Measurements from ENCODE around the gene NRG3. TPM values are rescaled to one million over a fixed set of nuclear protein-coding genes. Genes with fewer than 3 reads are reported as not detected.
A peak's percentile ranks its signal among the peaks of the same experiment; 100 is the strongest.

Gene NRG3
- total and polyA plus RNA-seq, 2 donors (not counting 1 experiment from before 2014, with no cell fraction given): not detected

DNA sequence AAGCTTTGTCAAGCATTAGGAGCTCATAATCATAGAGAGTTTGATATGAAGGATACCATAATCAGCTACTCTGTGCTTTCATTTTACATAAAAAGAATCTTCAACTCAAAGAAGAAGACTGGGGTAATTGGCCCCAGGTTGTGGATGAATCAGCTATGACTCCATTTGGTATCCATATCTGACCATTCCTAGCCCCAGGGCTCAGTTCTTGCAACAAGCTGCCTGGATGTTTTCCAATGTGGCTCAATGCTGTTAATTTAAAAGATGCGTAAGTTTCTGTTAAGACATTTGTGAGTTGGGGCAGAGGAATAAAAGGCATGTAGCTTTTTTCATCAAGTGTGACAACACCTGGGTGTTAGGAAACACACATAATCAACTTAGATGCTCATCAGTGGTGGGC lies 951.1 kb downstream of the NRG3 start:
- Histone ChIP-seq H3K36me3 (ENCODE audit: control insufficient read depth, insufficient read depth, low read length) (no peaks in the 10 kb centered on the region), H3K27ac (ENCODE audit: insufficient read depth, low read length) (no peak overlapping the region), H3K27me3 (ENCODE audit: control insufficient read depth, insufficient read depth, low read length) (no peaks in the 10 kb centered on the region), H3K9ac (ENCODE audit: insufficient read depth, low read length) (no peak overlapping the region), H3K4me1 (ENCODE audit: control insufficient read depth, extremely low read depth, insufficient read depth, low read length) (no peaks in the 10 kb centered on the region), H2AFZ (ENCODE audit: low read length) (no peak overlapping the region), H3K4me2 (ENCODE audit: extremely low read depth, insufficient read depth, low read length) (no peak overlapping the region), H4K20me1 (ENCODE audit: control insufficient read depth, extremely low read depth, insufficient read depth, low read length) (no peaks in the 10 kb centered on the region), H3K9me3 (ENCODE audit: control insufficient read depth, insufficient read depth, low read depth, low read length) (no peaks in the 10 kb centered on the region), H3K79me2 (ENCODE audit: control insufficient read depth, insufficient read depth, low read length) (no peaks in the 10 kb centered on the region), H3K4me3 (replicated peaks in 1 of 4; ENCODE audit: control extremely low read depth in 1 of 4, insufficient read depth in 1 of 4, low read depth in 3 of 4, low read length in 4 of 4) (no peak overlapping the region)
- DNase-seq (ENCODE audit: low read depth in 2 of 2): peak; percentile 1 to 65
- no peak for TF ChIP-seq EZH2 (IDR thresholded peaks at IDR 0.05; ENCODE audit: low read length, missing control alignments)
- TF ChIP-seq, protein P1, sequence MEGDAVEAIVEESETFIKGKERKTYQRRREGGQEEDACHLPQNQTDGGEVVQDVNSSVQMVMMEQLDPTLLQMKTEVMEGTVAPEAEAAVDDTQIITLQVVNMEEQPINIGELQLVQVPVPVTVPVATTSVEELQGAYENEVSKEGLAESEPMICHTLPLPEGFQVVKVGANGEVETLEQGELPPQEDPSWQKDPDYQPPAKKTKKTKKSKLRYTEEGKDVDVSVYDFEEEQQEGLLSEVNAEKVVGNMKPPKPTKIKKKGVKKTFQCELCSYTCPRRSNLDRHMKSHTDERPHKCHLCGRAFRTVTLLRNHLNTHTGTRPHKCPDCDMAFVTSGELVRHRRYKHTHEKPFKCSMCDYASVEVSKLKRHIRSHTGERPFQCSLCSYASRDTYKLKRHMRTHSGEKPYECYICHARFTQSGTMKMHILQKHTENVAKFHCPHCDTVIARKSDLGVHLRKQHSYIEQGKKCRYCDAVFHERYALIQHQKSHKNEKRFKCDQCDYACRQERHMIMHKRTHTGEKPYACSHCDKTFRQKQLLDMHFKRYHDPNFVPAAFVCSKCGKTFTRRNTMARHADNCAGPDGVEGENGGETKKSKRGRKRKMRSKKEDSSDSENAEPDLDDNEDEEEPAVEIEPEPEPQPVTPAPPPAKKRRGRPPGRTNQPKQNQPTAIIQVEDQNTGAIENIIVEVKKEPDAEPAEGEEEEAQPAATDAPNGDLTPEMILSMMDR (conservative IDR thresholded peaks at IDR 0.05 in 1 of 2, IDR thresholded peaks at IDR 0.05 in 1 of 2; ENCODE audit: low read depth in 1 of 2, low read length in 2 of 2): no peak

GRCh38 chr10:82827901-82828300 lies 952.9 kb downstream of the NRG3 start:
- H3K9ac ChIP-seq (ENCODE audit: insufficient read depth, low read length): no peak overlapping the region
- no peak overlapping the region for H3K4me2 ChIP-seq (ENCODE audit: extremely low read depth, insufficient read depth, low read length)
- no peaks in the 10 kb centered on the region for H3K79me2 ChIP-seq (ENCODE audit: control insufficient read depth, insufficient read depth, low read length)
- no peak overlapping the region for H3K4me3 ChIP-seq (replicated peaks in 1 of 4; ENCODE audit: control extremely low read depth in 1 of 4, insufficient read depth in 1 of 4, low read depth in 3 of 4, low read length in 4 of 4)
- H3K9me3 ChIP-seq (ENCODE audit: control insufficient read depth, insufficient read depth, low read depth, low read length): no peaks in the 10 kb centered on the region
- H3K4me1 ChIP-seq (ENCODE audit: control insufficient read depth, extremely low read depth, insufficient read depth, low read length): no peaks in the 10 kb centered on the region
- no peak overlapping the region for H3K27ac ChIP-seq (ENCODE audit: insufficient read depth, low read length)
- H2AFZ ChIP-seq (ENCODE audit: low read length): no peak overlapping the region
- H4K20me1 ChIP-seq (ENCODE audit: control insufficient read depth, extremely low read depth, insufficient read depth, low read length): no peaks in the 10 kb centered on the region
- no peaks in the 10 kb centered on the region for H3K27me3 ChIP-seq (ENCODE audit: control insufficient read depth, insufficient read depth, low read length)
- DNase-seq (ENCODE audit: low read depth in 2 of 2): no peak
- H3K36me3 ChIP-seq (ENCODE audit: control insufficient read depth, insufficient read depth, low read length): no peaks in the 10 kb centered on the region
- no peak for TF ChIP-seq EZH2 (IDR thresholded peaks at IDR 0.05; ENCODE audit: low read length, missing control alignments)
- TF ChIP-seq, protein P1 (conservative IDR thresholded peaks at IDR 0.05 in 1 of 2, IDR thresholded peaks at IDR 0.05 in 1 of 2; ENCODE audit: low read depth in 1 of 2, low read length in 2 of 2): no peak

- no peaks in the 10 kb centered on the region for H3K4me1 ChIP-seq (ENCODE audit: control insufficient read depth, extremely low read depth, insufficient read depth, low read length)
- no peak overlapping the region for H3K4me2 ChIP-seq (ENCODE audit: extremely low read depth, insufficient read depth, low read length)
- H3K27ac ChIP-seq (ENCODE audit: insufficient read depth, low read length): no peak overlapping the region
- TF ChIP-seq, protein P1 (conservative IDR thresholded peaks at IDR 0.05 in 1 of 2, IDR thresholded peaks at IDR 0.05 in 1 of 2; ENCODE audit: low read depth in 1 of 2, low read length in 2 of 2): no peak
- no peak for TF ChIP-seq EZH2 (IDR thresholded peaks at IDR 0.05; ENCODE audit: low read length, missing control alignments)
- no peaks in the 10 kb centered on the region for H3K27me3 ChIP-seq (ENCODE audit: control insufficient read depth, insufficient read depth, low read length)
- no peaks in the 10 kb centered on the region for H4K20me1 ChIP-seq (ENCODE audit: control insufficient read depth, extremely low read depth, insufficient read depth, low read length)
- no peak overlapping the region for H3K4me3 ChIP-seq (replicated peaks in 1 of 4; ENCODE audit: control extremely low read depth in 1 of 4, insufficient read depth in 1 of 4, low read depth in 3 of 4, low read length in 4 of 4)
- no peaks in the 10 kb centered on the region for H3K36me3 ChIP-seq (ENCODE audit: control insufficient read depth, insufficient read depth, low read length)
- H3K9me3 ChIP-seq (ENCODE audit: control insufficient read depth, insufficient read depth, low read depth, low read length): no peaks in the 10 kb centered on the region
- H2AFZ ChIP-seq (ENCODE audit: low read length): no peak overlapping the region
- H3K9ac ChIP-seq (ENCODE audit: insufficient read depth, low read length): no peak overlapping the region
- H3K79me2 ChIP-seq (ENCODE audit: control insufficient read depth, insufficient read depth, low read length): no peaks in the 10 kb centered on the region
- DNase-seq (ENCODE audit: low read depth in 2 of 2): no peak
Measured at GRCh38 chr10:82847242-82847641, 972.2 kb downstream of the NRG3 start.

Data from fibroblast of lung (primary cell).